GM18526 (cell line): ENCODE data around the gene P2RY11.

Experiments used
- POLR2A ChIP-seq: IDR thresholded peaks from 3 replicates; pipeline ENCODE4 v1.6.1; 2011; ENCODE audit not compliant: insufficient read length; ENCODE audit errors: extremely low read depth

The P2RY11 gene

DNA sequence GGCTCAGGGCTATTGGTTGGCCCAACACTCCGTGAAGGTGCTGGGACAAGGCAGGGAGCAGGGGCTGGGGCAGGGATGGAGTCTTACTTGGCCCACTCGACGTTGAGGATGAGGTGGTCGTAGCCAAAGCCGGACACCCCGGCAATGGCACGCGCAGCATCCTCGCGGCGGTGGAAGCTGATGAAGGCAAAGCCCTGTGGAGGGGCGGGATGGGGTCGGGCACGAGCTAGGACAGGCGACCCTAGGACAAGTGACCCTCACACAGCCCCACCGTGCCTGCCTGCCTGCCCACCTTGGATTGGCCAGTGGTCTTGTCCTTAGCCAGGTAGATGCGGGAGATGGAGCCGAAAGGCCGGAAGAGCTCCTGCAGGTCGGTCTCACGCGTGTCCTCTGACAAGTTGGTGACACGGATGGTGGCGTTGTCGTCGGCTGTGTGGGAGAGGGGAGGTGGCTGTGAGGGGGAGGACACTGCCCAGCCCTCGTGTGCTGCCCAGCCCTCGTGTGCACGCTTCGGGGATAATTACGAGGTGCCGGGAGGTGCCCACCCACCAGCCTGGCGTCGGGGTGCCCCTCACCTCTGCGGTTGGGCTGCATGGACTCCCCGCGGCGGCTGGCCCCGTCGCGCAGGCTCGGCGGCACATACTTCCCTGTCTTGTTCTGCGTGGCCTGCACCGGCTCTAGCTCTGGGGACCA lies 4.0 kb downstream of the P2RY11 start:
- peak; percentile 9 for TF ChIP-seq POLR2A

DNA sequence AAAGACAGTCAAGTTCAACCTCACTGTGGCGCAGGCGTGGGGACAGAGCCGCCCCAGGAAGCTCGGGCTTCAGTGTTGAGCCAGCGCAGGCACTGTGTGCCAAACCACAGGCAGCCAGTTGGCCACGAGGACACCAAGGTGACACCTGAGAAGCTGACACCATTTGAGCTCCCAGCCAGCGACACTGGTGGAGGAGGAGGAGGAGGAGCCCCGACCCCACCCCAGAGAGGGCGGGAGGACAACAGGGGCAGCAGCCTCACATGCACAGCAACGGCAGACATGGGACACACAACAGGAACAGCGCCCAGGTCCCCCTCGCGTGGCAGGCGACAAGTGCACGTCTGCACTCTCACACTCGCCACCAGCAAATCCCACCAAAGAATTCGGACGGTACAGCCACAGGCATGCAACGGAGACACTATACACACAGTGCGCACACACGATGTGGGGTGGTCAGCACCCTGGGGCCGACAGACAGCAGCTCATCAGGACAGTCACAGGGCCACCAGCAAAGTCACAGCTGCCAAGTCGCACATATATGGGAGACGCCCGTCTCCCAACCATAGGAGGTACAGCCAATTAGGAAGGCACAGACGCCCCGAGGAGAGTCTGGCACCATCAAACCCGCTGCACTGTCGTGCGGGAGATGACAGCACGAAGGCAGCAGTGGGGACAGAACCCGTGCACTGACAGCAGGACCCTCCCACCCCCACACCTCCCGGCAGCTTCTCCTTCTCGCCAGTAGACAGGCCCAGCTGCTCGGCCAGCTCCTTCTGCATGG lies 4.8 kb downstream of the P2RY11 start:
- TF ChIP-seq POLR2A, result peak; percentile 4

DNA sequence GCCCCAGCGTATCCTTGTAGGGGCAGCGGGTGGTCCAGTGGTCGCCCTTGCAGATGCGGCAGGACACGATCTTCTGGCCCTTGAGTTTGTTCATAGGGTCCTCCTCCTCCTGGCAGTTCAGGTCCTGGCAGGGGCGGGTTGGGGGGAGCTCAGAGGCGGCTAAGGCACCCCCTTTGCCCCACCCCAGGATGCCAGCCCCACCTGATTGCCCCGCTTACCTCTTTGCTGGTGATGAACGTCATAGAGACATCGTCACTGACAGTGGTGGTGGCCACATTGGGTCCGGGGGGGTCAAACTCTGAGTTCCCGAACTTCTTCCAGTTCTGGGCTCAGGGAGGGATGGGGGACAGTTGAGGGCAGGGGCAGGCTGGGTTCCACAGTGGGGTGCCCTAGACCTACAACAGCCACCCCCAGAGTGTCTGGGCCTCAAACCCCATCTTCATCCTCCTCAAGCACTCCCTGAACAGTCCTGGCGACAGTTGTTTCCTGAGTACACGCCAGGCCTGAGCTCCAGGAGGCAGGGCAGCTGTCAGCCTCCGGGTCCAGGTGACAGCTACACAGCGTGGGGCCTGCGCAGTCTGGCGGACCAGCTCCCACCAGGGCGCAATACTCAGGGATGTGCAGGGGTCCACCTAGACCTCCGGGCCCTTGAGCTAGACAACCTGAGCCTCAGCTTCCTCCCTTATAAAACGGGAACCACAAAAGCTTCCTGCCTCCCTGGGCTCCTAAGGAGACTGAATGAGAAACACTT lies 5.5 kb downstream of the P2RY11 start:
- TF ChIP-seq POLR2A, result no peak

DNA sequence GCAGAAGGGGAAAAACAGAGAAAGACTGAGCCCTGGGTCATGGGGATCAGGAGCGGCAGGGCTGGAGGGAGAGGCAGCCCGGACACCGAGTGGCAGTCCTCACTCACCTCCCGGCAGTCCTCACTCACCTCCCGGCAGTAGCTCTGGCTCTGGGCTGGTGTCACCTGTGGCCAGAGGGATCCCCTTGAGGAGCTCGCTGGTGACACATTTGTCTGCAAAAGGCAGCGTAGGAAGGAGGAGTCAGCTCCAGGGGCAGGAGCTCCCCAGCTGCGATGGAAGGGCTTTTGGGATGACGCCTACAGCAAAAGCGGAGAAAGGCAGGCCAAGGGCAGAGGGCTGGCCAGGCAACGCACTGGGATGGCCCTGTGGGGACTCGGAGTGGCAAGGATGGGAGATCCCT lies 7.5 kb downstream of the P2RY11 start:
- TF ChIP-seq POLR2A, result no peak

DNA sequence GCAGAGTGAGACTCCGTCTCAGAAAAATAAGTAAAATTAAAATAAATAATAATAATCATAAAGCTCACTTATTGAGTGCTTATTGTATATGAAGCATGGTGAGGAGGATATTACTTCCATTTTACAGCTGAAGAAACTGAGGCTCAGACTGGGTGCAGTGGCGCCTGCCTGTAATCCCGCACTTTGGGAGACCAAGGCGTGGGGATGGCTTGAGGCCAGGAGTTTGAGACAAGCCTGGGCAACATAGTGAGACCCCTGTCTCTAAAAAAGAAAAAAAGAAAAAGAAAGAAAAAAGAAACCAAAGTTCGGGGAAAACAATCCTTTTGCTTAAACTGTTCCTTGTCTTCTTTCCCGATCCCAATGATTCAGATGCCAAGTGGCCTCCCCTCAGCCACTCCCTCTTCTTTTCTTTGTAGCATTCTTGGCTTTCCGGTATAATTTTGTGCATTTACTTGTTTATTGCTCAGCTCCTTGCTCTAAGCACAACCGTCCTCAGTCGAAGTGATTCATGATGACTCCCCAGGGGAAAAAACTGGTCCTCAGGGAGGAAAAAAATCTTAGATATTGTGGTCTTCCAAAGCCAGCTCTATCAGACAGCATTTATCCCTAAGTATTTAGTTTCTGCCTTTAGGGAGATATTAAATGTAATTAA lies 9.2 kb downstream of the P2RY11 start:
- TF ChIP-seq POLR2A, result no peak

DNA sequence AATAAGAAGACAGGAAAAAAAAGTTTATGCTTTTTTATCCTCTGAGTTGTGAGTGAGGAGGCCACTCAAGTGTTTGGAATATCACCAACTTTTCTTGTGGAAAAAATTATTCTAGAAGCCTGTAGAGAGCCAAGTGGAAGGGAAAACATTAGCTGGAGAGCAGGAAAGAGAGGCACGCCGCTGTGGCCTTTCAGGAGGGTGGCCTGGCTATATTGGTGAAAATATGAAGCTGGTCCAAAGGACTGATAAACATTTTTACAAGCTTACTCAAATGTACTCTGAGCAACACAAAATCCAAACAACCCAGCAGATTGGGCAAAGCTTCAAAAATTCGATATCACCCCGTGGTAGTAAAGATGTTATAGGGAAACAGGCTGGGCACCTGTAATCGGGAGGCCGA lies 10.6 kb downstream of the P2RY11 start:
- no peak for TF ChIP-seq POLR2A

DNA sequence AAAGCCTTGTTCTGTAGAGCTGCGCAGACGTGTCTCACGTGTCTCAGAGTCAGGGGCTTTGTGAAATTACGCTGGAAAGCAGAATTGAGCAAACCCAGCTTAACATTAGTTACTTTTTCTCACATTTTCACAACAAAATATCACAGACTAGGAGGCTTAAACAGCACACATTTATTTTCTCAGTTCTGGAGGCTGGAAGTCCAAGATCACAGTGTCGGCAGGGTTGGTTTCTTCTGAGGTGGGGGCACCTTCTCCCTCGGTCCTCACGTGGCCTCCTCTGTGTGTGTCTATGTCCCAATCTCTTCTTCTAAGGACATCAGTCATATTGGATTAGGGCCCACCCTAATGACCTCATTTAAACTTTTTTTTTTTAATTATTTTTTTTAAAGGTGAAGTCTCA lies 12.9 kb downstream of the P2RY11 start:
- no peak for TF ChIP-seq POLR2A

DNA sequence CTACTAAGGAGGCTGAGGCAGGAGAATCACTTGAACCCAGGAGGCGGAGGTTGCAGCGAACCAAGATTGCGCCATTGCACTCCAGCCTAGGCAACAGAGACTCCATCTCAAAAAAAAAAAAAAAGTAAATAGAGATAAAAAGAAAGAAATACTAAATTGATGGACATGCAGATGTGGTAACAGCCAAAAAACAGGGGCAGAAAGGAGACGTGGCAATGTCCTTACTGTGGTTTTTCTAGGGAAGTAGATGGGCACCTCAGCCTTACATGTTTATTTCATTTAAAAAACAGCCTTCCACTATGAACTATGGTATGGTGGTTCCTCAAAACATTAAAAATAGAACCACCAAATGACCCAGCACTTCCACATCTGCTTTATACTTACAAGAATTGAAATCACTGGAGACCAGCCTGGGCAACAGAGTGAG lies 14.7 kb downstream of the P2RY11 start:
- TF ChIP-seq POLR2A, result no peak

DNA sequence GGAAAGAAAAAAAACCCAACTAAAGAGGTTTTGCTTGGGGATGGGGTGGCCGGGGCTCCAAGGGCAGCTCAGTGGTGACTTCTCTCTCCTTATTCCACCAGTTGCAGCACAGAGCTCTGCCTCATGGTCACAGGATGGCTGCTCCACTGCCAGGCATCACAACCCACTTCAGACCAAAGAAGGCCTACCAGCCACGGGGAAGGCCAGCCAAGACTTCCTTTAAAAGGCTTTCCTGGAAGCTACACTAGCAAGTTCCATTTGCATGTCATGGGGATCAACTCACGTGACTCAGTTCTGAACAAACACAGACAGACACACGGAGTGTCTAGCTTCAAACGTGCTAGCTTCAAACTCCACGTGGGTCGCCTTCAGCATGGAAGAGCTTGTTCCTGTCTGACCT lies 21.4 kb downstream of the P2RY11 start:
- no peak for TF ChIP-seq POLR2A

DNA sequence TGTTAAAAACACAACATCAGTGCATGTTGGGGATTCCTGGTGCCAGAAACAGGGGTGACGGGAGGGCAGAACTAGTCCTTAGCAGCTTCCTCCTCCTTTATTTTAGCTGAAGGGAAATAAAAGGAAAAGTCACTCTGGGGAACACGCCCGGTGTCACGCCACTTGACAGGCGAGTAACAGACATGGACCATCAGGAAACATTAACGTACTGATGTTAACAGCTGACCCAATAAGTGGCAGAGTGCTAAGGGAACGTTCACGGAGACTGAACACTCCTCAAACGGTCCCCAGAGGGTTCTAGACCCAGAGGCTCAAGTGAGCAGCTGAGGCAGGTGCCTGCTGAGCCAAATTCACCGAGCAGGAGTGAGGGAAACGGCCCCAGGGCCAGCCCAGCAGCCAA lies 22.1 kb downstream of the P2RY11 start:
- no peak for TF ChIP-seq POLR2A

DNA sequence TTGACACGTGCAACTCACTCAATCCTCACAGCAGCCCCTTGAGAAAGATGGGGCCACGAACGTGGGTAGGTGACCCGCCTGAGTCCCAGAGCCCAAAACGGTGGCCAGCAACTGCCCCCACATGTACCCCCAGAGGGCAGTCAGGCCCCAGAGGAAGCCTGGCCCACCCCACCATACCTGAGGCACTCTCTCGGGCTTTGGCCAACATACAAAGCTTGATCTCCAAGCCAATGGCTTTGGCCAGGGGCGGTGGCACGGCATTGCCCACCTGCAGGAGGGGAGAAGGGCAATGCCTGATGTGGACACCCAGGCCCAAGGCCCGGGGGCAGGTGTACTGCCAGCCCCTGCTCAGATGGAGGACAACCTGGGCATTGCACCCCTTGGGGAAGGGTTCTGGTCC lies 22.5 kb downstream of the P2RY11 start:
- no peak for TF ChIP-seq POLR2A

DNA sequence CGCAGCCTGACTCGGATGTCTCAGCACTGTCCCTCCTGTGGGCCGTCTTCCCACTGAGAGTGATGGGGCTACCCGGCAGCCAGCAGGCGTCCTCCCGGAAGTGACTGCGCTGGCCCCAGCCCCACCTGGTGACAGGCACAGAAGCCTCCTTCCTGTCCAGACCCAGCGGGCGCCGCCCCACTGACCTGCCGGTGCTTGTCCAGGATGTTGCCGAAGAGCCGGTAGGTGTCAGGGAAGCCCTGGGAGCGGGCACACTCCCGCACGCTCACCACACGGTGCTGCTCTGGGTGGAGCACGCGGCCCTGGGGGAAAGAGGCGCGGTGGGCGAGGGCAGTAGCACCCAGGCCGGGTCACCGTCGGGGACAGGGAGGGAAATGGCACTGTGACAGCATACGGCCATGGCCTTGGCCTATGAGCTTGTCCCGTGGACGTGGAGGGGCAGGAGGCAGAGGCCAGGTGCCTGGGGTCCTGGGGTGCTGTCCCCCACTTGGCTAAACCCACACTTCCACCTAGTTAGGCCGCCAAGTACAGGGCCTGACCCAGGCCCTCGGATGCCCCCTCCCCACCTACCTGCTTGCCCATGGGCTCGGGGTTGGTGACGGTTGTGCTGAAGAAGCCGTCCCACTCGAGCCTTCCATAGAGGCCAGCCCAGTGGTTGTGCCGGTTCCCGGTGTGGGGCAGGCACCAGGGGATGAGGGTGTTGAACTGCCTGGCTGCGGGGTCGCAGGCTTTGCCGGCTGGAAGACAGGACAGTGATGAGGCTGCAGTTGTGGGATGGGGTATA lies 24.2 kb downstream of the P2RY11 start:
- TF ChIP-seq POLR2A, result no peak

DNA sequence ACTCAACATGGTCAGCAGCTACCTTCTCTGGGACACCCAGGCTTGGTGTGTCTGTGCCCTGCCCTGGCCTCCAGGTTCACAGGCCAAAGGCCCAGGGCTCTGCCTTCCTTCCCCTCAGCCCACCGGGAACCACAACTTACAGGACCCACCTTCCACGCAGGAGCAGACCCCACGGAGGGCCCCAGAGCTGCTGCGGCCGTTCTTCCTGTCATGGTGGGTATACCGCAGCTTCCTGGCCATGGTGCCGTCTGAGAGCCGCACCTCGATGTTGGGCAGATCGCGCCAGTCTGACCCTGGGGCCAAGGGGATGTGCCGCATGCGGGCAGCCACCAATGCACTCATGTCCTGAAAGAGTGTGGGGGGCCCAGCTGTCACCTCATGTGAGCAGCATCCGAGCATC lies 25.4 kb downstream of the P2RY11 start:
- TF ChIP-seq POLR2A, result no peak

DNA sequence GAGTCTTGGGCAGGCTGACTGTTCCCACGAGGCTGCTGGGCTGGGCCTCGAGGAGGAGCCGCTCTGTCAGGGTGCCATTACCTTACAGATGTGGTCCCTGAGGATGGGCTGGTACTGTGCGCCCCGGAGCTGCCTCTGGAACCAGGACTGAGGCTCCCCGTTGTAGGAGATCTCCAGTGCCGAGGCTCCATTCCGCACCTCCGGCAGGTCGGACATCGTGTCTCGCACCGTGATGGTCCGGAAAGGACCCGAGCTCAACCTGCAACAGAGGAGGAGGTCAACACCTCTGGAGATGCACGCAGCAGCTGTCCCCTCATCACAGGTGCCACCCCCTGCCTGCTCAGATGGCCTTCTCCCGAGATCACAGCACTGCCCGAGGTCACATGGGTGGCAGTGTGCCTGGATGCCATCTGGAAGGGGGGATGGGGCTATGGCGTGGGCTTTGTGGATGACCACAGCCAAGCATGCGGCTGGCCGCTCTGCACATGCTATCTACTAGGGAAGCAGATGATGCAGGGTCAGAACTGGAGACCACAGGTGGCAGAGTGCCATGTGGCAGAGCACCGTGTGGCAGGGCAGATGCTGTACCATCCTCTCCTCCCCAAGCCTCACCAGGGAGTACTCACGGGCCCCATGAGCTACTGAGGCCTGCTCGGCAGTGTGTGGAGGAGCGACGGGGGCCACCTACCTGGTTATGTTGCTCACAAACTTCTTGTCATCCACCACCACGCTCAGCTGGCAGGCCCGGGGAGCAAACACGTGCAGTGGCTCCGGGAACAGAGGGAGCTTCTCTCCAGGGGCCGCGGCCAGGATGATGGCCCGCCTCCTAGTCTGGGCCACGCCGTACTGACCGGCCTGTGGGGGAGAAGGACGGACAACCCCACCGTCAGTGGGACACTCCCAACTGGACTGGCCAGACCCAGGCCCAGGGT lies 26.5 kb downstream of the P2RY11 start:
- no peak for TF ChIP-seq POLR2A
